Endodermal cell (in vitro differentiated cells): ENCODE data around the gene SDF2L1. TPM values are rescaled to one million over a fixed set of nuclear protein-coding genes. Genes with fewer than 3 reads are reported as not detected.

Experiments
- DNase-seq: peaks from one replicate; pipeline ENCODE4 v3.0.0-alpha.2; 2017
- H3K27ac ChIP-seq: 2 replicates; pipeline ENCODE4 v1.5.1; 2013; ENCODE audit warnings: mild to moderate bottlenecking, low read depth, low read length, moderate library complexity
- H3K27me3 ChIP-seq: 2 replicates; pipeline ENCODE4 v1.6.1; 2013; ENCODE audit warnings: mild to moderate bottlenecking, low read length, moderate library complexity; ENCODE audit not compliant: insufficient read depth, control insufficient read depth, poor library complexity, severe bottlenecking
- H3K36me3 ChIP-seq: 2 replicates; pipeline ENCODE4 v1.7.0; 2013; ENCODE audit warnings: mild to moderate bottlenecking, low read length, moderate library complexity; ENCODE audit not compliant: control insufficient read depth, insufficient read depth
- H3K4me1 ChIP-seq: one replicate; pipeline ENCODE4 v1.7.0; 2013; ENCODE audit warnings: low read length; ENCODE audit not compliant: control insufficient read depth, insufficient read depth
- H3K4me3 ChIP-seq: 2 replicates; pipeline ENCODE4 v1.5.1; 2013; ENCODE audit warnings: mild to moderate bottlenecking, low read length, moderate library complexity
- H3K9ac ChIP-seq: 2 replicates; pipeline ENCODE4 v1.6.1; 2013; ENCODE audit warnings: mild to moderate bottlenecking, low read length, moderate library complexity; ENCODE audit not compliant: poor library complexity, severe bottlenecking; ENCODE audit errors: extremely low read depth
- H3K9me3 ChIP-seq: 2 replicates; pipeline ENCODE4 v1.6.1; 2013; ENCODE audit warnings: mild to moderate bottlenecking, low read length, moderate library complexity; ENCODE audit not compliant: control insufficient read depth
- H3K27ac Mint-ChIP-seq: 2 replicates; pipeline ENCODE4 v1.8.0; 2020; ENCODE audit warnings: mixed read lengths
- H3K27me3 Mint-ChIP-seq: 2 replicates; pipeline ENCODE4 v1.8.0; 2021; ENCODE audit warnings: mild to moderate bottlenecking, mixed read lengths; ENCODE audit not compliant: insufficient read depth
- H3K36me3 Mint-ChIP-seq: 2 replicates; pipeline ENCODE4 v1.8.0; 2020; ENCODE audit warnings: low read depth, mixed read lengths
- H3K4me1 Mint-ChIP-seq: 2 replicates; pipeline ENCODE4 v1.8.0; 2020; ENCODE audit warnings: mixed read lengths
- H3K4me3 Mint-ChIP-seq: 2 replicates; pipeline ENCODE4 v1.8.0; 2020; ENCODE audit warnings: mild to moderate bottlenecking, moderate library complexity, mixed read lengths
- H3K9me3 Mint-ChIP-seq: 2 replicates; pipeline ENCODE4 v1.8.0; 2020; ENCODE audit warnings: mild to moderate bottlenecking, mixed read lengths
- CTCF ChIP-seq: fragments of 200-600 bp; sonication (generic); conservative IDR thresholded peaks from 2 replicates; pipeline ENCODE4 v1.5.0; 2021; ENCODE audit warnings: antibody characterized with exemption, mild to moderate bottlenecking
- WGBS, 2 experiments: methylation state at CpG; one replicate each; pipeline versions ENCODE4 v1.1.5 to v1.1.7; 2013; ENCODE audit warnings: missing lambda C conversion rate in 2 of 2, mixed read lengths in 1 of 2; ENCODE audit not compliant: insufficient coverage in 1 of 2, insufficient read length in 1 of 2; 5-methylcytosine and 5-hydroxymethylcytosine counted together
- total RNA-seq, 2 donors: library from RNA; stranded (reverse); fragmentation: NEBNext Ultra II Directional in 1 of 2; extraction: Animal tissue kit (Norgen Biotek cat#: 25700) in 1 of 2; gene quantifications; 2 replicates in 1 of 2; 3 replicates in 1 of 2; pipeline ENCODE4 v1.2.1, GENCODE V29; 2021

The SDF2L1 gene
- total RNA-seq, 2 donors from 2014 or later = 30.3 to 61.4 TPM

GRCh38 chr22:21672107-21672629 lies 30.1 kb downstream of the SDF2L1 start:
- Mint-ChIP-seq H3K36me3 (peaks cover 67% of the 10 kb centered on the region), H3K4me1 (no peaks in the 10 kb centered on the region), H3K27me3 (no peaks in the 10 kb centered on the region), H3K4me3 (no peak overlapping the region), H3K27ac (no peak overlapping the region), H3K9me3 (peaks cover 12% of the 10 kb centered on the region)
- Histone ChIP-seq H3K36me3 (peaks cover 61% of the 10 kb centered on the region), H3K27me3 (no peaks in the 10 kb centered on the region), H3K4me3 (no peak overlapping the region), H3K4me1 (no peaks in the 10 kb centered on the region), H3K9ac (no peak overlapping the region), H3K27ac (no peak overlapping the region), H3K9me3 (no peaks in the 10 kb centered on the region)
- peak; percentile 30 for DNase-seq
- 96 to 100% methylated on average over 2 to 6 of the region's 6 CpGs for WGBS, 2 experiments
- peak; percentile 41 for TF ChIP-seq CTCF

- Histone ChIP-seq H3K27me3 (no peaks in the 10 kb centered on the region), H3K9me3 (no peaks in the 10 kb centered on the region), H3K4me1 (no peaks in the 10 kb centered on the region), H3K36me3 (peaks cover 61% of the 10 kb centered on the region), H3K27ac (no peak overlapping the region), H3K9ac (no peak overlapping the region), H3K4me3 (no peak overlapping the region)
- 96 to 97% methylated on average over 3 to 12 of the region's 12 CpGs for WGBS, 2 experiments
- TF ChIP-seq CTCF = no peak
- DNase-seq = peak; percentile 34
- peaks cover 78% of the 10 kb centered on the region for H3K36me3 Mint-ChIP-seq
- no peaks in the 10 kb centered on the region for H3K4me1 Mint-ChIP-seq
- H3K9me3 Mint-ChIP-seq = peaks cover 26% of the 10 kb centered on the region
- H3K27me3 Mint-ChIP-seq = no peaks in the 10 kb centered on the region
- H3K27ac Mint-ChIP-seq = no peak overlapping the region
- no peak overlapping the region for H3K4me3 Mint-ChIP-seq
These were observed 31.6 kb downstream of the SDF2L1 start for GRCh38 chr22:21673534-21674321.

GRCh38 chr22:21674638-21675245 lies 32.6 kb downstream of the SDF2L1 start:
- no peaks in the 10 kb centered on the region for H3K27me3 Mint-ChIP-seq
- 93 to 95% methylated on average over 10 to 12 of the region's 12 CpGs for WGBS, 2 experiments
- H3K27ac Mint-ChIP-seq = no peak overlapping the region
- H3K36me3 ChIP-seq = peaks cover 61% of the 10 kb centered on the region
- no peak for TF ChIP-seq CTCF
- DNase-seq = no peak
- H3K4me1 Mint-ChIP-seq = no peaks in the 10 kb centered on the region
- H3K4me3 Mint-ChIP-seq = no peak overlapping the region
- H3K27me3 ChIP-seq = no peaks in the 10 kb centered on the region
- no peak overlapping the region for H3K9ac ChIP-seq
- no peaks in the 10 kb centered on the region for H3K9me3 ChIP-seq
- peaks cover 78% of the 10 kb centered on the region for H3K36me3 Mint-ChIP-seq
- peaks cover 26% of the 10 kb centered on the region for H3K9me3 Mint-ChIP-seq
- H3K4me1 ChIP-seq = no peaks in the 10 kb centered on the region
- H3K4me3 ChIP-seq = no peak overlapping the region
- no peak overlapping the region for H3K27ac ChIP-seq
